Islet precursor cell (in vitro differentiated cells): ENCODE data around the gene KIF16B.
"Not testable (repeated sequence)": the region's sequence is repeated elsewhere in the genome, so short reads cannot be mapped to it uniquely, and the experiment has no call there.

Source experiments
- DNase-seq: peaks from one replicate; pipeline ENCODE4 v3.0.0-alpha.2; 2018

The KIF16B gene

DNA sequence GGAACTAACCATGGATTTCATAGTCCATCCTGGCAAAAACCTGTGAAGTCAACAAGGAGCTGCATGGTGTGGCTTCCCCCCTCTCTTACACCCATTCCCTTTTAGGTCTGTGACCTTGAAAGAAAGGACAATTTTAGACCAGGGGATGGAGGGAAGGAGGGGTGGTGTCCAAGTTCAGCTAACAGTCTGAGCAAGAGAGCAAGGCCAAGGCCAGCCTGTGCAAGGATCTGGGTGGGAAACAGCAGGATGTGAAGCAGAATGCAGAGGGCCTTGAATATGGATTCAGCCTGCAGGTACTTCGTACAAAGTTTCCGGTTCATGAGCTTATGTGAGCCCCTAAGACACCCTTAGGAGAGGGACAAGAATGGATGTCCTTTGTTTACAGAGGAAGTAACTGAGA lies 293.0 kb downstream of the KIF16B start:
- no peak for DNase-seq

DNA sequence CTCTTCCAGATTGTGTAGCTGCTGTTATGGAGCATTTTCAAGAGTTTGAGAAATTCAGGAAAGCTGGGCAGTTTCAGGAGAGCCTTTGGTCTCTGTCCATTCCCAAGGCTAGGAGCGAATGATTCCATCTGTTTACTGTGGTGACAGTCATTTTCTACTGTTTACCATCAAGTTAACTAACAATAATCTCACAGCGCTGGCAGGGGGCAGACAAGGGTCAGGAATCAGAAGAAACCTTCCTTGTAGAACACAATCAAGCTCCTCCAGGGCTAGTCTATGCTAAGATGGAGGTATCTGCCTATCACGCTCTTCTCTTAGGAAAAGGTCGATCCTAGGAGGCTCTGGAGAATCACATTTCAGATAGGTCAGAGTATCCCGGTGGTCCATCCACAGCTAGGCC lies 293.9 kb downstream of the KIF16B start:
- no peak for DNase-seq

DNA sequence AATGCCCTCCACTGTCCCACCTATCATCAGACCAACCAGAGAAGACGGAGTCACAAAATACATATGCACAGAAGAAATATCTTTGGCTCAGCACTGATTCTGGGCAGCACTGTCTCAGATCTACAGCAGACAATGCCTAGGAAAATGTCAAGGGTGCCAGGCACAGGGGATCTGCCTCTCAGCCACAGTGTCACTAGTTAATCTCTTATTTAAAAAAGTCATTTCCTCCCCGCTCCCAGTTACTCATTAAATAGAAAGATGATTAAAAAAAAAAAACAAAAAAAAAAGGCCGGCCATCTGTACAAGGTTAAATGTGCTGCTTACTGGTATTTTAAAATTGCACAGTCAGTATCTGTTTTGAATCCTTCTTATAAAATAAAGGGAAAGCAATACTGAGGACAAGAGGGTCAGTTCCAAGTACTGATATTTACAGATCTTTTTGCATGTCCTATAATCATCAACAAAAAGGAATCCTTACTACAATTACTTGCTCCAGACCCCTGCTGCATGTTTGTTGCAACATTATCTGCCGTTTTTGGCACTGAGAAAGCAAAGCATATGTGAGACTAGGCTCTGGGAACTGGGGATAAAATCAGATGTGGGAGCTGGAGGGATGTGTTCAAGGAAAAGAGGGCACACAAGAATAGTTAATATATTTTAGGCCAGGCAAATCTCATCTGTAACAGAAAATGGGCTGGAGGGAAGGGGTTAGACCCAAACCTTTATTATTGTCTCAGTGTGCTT lies 299.3 kb downstream of the KIF16B start:
- DNase-seq = no peak

DNA sequence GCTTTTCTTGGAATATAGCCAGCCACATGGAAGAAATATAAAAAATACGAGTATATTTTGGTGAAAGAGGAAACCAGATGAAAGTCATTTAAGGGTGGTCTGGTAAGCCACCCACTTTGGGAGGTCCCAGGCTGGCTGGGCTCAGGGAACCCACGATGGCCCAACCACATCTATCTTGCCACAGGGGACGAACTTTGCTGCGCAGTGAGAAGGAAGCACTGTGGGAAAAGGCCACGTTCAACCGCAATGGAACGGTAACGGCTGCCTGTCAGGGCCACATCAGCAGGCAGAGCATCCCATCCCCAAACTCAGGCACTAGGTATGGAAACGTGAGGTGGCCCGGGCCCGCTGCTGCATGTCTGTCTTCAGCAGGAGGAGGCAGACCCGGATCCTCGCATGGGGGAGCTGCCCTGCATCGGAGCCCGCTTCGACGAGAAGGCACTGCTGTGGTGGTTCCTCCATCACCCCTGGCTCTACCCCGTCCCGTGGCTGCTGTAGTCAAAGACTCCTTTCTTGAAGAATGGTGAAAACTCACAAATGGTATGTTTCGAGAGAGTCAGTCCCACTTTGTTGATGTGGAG lies 300.4 kb downstream of the KIF16B start:
- DNase-seq = no peak

DNA sequence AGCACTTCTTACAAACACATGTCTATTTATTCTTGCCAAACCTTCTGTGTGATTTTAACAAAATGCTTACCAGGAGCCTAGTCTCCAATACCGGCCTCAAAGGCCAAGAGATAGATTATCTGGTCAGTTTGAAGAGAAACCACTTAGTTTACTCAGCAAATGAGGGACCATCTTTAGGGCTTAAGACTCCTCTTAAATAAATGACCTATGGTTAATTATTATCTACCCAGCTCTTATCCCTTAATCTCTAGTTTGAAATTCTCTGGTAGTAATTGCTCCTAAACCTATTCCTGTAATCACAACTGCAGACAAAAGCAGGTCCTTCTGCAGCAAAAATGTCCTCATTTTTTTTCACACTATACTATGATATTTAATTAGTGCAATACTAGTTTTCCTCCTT lies 301.8 kb downstream of the KIF16B start:
- DNase-seq = no peak

DNA sequence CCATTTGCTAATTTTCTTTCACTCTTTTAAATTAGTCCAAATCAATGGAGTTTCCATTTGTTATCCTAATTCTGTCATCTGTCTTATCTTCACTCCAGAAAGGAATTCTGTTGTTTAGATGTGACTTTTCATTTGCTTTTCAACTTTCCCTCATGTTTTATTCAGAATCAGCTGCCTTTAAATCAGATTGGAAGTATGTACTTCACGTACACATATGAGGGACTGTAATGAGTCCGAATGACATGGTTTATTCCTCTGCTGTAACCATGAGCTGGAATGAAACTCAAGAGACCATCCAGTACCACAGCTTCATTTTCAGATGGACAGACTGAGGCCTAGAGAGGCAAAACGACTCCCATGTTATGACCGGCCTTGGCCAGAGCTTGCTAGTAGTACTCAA lies 302.3 kb downstream of the KIF16B start:
- no peak for DNase-seq

DNA sequence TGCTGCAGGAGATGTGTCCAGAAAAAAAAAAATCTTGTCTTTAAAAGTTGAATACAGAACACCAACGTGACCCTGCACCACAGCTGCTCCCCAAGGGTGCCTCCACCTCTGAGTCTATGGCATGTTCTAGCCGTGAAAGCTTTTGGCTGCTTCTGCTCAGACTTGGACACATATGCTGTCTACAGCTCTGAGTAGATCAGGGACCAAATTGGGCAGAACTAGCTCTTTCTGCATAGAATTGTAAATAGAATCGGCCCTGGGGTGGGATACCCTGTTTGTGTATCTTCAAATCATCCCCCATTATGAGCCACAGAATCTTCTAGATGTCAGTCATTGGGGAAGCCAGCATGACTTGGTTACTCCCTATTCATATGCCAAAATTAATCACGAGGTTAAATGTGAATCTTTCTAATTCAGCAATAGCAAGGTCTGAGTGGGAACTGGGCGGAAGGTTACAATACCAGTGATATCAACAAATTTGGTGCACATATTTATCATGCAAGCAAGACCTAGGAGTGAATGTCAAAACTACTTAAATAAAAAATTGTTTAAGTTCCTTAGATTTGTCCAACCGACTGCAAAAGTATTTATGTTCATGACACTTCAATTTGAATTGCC lies 302.8 kb downstream of the KIF16B start:
- DNase-seq = no peak

DNA sequence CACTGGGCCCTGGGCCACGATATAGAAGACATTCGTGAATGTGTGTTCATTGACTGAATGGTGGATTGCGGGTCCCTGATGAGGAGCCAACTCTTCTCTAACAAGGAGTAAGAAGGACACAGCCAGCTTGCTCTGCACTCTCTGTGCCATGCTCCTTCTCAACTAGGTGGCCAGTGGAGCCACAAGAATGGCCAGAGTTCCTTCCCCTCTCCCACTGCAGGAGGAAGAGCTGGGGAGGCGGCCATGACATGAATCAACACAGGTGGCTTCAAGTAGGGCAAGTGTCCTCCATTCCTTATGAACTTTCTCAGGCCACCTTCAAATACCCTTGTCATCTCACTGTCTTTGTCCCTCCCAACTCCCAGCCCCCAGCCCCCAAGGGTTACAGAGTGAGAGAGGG lies 305.7 kb downstream of the KIF16B start:
- DNase-seq = no peak

DNA sequence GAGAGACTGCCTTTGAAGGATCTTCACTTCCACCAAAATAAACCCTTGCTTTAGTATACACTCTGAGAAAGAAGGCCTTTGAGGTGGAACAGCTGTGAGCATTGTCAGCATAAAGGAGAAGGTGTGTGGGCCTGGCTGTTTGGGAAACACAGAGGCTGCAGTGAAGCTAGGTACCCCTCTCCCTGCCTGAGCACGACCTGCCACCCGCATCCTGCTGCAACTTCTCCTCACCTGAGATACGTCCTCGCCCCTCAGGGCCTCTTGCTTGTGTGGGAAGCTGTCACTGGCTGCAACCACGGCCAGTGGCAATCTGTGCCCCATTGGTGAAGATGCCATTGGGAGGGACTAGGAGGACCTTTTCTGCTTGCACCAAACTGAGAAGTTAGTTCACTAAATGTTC lies 307.9 kb downstream of the KIF16B start:
- DNase-seq = no peak

DNA sequence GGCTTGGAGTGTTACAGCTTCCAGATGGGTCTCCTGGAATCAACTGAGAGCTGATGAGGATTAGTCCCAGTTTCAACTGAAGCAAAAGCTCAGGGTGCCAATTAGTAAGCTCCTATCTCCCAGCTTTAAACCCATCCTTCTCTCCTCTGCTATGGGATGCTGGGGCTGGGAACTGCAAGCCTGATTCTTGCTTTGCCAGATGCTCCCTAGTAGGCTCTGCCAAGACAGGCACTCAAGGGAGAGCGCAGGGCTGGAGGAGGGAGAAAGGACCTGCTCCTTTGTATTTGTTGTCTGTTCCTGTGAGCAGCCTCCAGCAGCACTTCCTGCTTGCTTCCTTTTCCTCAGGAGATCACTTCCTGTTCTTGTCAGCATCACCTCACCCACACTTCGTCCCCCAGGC lies 309.7 kb downstream of the KIF16B start:
- DNase-seq = no peak

DNA sequence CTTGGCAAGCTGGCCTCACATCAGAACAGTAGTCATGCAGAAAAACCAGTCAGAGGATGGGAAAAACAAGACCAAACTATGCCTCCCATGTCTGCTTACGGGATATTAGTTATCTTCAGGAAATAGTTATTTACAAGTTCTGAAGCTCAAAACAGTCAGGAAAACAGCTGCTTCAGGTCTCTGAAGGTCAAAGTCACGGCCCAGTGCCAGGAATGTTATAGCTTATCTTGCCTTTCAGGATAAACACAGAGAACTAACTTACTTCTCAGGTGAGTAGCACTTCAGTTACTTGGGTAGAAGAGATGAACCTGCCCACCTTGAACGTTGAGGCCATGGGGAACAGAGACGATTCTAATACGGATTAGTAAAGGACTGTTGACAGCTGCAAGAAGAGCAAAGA lies 310.7 kb downstream of the KIF16B start:
- peak; percentile 27 for DNase-seq

DNA sequence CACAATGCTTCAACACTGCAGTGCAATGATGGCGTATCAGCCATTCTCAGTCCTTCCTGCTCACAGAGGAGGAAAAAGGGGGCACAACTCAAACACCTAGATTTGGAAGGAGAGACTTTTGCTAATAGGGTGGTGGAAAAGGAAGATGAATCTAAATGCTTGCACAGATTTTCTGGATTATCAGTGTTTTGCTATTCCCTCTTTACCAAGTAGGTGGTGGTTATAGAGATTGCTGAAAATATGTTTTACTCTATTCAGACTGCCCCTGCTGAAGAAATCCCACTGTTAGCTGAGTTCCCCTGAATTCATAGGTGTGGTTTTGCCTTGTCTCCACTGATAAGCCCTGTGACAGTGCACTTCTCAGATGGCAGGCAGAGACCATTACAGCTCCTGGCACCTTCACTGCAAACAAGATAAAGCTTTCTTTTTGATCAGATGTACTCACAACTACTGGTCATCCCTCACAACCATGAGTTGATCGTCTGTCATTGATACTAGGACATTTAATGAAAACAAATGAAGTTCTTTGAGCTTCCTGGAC lies 311.4 kb downstream of the KIF16B start:
- peak; percentile 11 for DNase-seq

DNA sequence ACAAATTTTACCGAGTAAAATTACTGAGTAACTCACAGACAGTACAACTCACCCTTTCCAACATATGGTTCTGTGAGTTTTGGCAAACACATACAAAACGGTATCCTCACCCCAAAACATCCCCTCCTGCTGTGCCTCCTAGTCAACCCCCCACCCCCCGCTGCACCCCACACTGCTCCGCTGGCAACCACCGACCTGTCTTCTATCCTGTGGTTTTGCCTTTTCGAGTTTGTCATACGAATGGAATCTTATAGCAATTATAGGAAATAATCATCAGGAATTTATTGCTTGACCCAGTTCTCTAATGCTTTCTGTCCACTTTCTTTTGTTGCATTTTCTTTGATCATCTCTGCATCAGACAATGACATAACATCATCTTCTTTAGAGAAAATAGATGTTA lies 312.3 kb downstream of the KIF16B start:
- DNase-seq = peak; percentile 37

DNA sequence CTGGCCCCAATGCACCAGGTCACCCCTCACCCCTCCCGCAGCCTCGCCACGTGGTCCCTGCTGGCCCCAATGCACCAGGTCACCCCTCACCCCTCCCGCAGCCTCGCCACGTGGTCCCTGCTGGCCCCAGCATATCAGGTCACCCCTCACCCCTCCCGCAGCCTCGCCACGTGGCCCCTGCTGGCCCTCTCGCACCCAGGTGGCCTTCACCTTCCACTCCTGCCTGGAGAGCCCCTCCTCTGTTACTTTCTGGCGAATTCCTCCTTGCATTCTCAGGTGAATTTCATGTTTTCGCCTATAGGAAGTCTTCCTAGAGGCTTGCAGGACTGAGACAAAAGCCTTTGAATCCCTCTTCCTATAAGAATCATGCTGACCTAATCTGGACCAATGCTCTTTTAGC lies 313.1 kb downstream of the KIF16B start:
- not testable (repeated sequence) for DNase-seq

DNA sequence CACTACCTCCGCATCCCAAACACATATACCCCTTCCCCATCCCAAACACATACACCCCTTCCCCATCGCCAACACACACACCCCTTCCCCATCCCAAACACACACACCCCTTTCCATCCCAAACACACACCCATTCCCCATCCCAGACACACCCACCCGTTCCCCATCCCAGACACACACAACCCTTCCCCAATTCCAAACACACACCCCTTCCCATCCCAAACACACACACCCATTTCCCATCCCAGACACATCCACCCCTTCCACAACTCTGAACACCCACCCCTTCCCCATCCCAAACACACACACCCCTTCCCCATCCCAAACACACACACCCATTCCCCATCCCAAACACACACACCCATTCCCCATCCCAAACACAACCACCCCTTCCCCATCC lies 314.5 kb downstream of the KIF16B start:
- DNase-seq = peak; percentile 24

DNA sequence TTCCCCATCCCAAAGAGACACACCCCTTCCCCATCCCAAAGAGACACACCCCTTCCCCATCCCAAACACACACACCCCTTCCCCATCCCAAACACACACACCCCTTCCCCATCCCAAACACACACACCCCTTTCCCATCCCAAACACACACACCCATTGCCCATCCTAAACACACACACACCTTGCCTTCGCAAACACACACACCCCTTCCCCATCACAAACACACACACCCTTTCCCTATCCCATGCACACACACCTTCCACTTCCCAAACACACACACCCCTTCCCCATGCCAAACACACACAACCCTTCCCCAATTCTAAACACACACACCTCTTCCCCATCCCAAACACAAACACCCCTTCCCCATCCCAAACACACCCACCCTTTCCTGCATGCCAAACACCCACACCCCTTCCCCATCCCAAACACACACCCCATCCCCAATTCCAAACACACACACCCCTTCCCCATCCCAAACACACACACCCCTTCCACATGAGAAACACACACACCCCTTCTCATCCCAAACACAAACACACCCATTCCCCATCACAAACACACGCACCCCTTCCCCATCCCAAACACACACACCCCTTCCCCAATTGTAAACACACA lies 315.3 kb downstream of the KIF16B start:
- DNase-seq = no peak

DNA sequence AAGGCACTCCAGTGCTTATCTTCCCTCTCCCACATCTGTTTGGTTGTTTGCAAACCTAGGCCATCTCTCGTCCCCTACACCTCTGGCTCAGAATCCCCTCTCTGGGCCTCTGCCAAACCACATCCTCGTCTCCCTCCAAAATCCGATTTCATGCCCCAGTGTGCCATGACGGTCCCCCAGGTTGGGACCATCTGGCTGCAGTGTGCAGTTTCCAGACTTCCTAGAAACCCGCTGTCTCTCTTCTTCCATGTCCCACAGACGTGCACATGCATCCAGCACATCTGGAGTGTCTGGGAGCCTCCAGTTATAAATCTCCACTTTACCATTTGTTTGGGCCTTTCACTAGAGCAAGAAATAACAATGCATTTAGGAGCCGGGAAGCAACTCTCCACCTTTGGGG lies 316.2 kb downstream of the KIF16B start:
- peak; percentile 12 for DNase-seq

DNA sequence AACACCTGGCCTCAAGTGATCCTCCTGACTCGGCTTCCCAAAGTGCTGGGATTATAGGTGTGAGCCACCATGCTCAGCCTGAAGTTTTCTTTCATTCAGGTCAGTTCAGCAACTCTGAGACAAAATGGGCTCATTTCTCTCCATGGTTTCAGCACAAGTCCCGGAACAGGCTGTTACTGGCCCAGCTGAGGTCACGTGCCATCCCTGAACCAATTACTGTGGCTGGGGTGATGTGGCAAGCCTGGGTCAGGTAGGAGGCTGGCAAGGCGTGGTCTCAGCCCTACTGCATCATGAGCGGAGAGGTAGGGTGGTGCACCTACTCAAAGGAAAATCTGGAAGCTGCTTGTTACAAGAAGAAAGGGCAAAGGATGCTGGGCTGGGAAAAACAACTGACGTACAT lies 326.4 kb downstream of the KIF16B start:
- no peak for DNase-seq

DNA sequence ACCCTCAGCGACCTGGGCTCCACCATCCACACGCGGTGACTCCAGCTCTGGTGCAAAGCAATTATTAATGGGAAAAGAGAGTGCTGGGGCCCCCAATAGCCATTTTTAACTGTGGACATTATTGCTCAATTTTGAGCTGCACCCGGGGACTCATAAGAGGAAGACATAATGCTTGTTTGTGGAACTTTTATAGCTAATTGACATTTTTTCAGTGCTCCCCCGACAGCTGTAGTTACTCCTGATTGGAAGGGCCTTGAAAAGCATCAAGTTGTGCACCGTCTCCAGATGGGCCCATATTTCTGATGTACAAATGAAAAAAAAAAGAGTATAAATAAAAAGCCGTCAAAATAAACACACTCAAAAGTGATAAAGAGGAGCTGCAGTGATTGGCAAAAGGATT lies 327.0 kb downstream of the KIF16B start:
- no peak for DNase-seq

DNA sequence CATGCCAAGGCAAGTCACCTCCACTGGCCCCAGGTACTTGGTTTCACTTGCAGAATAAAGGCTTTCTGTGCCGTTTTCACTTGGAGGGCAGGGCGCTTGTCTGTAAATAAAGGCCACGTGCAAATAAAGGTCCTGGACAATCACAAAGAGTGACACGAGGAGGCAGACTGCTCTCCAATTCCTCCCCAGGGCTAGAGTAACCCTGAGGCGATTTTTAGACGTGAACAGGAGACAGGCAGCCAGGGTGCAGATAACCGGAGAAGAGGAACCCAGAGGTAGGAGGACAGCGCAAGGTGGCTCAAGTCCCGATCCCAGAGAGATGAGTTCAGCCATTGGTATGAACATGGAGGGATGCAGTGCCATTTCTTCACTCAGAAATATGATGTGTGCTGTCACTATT lies 327.4 kb downstream of the KIF16B start:
- DNase-seq = no peak

DNA sequence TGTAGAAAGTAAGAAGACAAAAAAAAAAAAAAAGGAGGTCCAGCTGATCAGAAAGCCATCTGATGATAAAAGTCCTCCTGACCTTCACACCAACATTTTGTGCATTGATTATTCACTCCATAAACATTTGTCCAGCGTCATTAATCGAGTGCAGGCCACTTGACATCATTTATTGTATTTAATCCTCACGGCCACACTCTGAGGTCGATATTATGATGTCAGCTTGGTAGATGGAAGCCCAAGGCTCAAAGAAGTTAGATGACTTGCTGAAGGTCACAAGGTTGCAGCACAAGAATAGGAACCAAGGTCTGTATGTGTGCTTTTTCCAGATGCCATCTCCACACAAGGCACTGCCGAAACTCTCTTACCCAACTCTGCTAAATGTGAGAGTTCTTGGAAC lies 328.4 kb downstream of the KIF16B start:
- DNase-seq = no peak

DNA sequence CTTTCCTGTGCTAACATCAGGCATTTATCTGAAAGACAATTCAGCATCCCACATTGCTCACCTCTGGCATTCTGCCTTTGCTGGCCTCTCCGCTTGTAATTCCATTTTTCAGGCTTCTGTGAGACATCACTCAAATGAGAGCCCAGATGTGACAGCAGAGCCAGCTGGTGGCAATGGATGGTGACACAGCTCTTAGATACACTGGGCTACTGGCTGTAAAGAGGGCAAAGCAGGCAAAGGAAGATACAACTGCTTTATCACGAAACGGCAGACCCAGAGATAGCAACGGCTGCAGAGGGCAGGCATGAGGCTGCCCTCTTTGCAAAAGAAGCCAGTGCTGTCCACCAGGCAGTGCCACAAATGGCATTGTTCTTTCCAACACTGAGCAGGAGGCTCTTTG lies 329.8 kb downstream of the KIF16B start:
- no peak for DNase-seq

DNA sequence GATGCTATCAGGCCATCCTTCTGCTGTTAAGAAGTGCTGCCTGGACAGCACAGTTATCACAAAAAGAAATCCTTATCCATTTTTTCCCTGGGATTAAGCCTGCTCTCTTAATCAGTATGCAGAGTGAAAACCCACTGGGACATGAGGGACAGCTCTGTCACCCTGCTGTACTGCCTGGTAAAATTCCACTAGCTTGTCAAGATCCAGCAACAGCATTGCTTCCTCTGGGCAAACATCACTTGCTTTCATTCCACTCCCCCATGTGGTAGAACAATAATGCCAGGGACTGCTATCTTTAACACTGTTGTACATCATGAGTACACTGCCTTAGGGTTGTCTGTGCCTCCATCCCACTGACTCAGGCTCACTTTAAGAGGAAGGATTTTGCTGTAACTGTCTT lies 331.3 kb downstream of the KIF16B start:
- DNase-seq = no peak

DNA sequence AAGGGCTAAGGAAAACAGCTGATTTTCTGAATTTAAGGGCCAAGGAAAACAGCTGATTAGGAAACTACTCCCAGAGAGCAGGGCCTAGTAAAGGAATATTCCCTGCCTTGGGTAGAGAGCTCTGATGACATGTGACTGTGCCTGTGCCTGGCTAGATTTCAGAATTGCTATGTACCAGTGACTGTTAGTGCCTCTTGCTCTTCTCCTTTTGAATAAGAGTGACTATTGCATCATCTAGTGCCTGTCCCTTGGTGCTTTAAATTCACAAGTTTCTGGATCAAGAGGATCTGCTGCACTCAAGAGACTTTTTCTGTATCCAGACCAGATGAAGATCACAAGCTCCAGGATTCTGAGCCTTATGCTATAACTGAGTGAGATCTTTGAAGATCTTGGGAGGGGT lies 332.9 kb downstream of the KIF16B start:
- no peak for DNase-seq
